HPDE6-E6E7 (cell line): ENCODE results near the gene HLA-E.
"Not testable (repeated sequence)": the region's sequence is repeated elsewhere in the genome, so short reads cannot be mapped to it uniquely, and the experiment has no call there.

Source experiments
- DNase-seq: peaks from one replicate; pipeline ENCODE4 v3.0.0; 2011; ENCODE audit warnings: missing footprints; ENCODE audit errors: extremely low spot score

The HLA-E gene

GRCh38 chr6:30480536-30481156, 8.7 kb upstream of the HLA-E start:
- no peak for DNase-seq

- no peak for DNase-seq
Measured at GRCh38 chr6:30481211-30481964, 7.9 kb upstream of the HLA-E start.

- DNase-seq: peak; percentile 68
Measured at GRCh38 chr6:30481965-30482644, 7.2 kb upstream of the HLA-E start.

GRCh38 chr6:30483677-30484279, 5.5 kb upstream of the HLA-E start:
- no peak for DNase-seq

- DNase-seq: no peak
Measured at GRCh38 chr6:30485236-30485635, 4.1 kb upstream of the HLA-E start.

- no peak for DNase-seq
Measured at GRCh38 chr6:30487926-30488325, 1.4 kb upstream of the HLA-E start.

GRCh38 chr6:30488697-30489080, 620 bp upstream of the HLA-E start:
- DNase-seq: not testable (repeated sequence)

- DNase-seq: peak; percentile 66
Measured at GRCh38 chr6:30490026-30490876, 942 bp downstream of the HLA-E start.

- DNase-seq: not testable (repeated sequence)
Measured at GRCh38 chr6:30491291-30491953, 2.1 kb downstream of the HLA-E start.

GRCh38 chr6:30491991-30492952, 3.0 kb downstream of the HLA-E start:
- no peak for DNase-seq

GRCh38 chr6:30493643-30494250, 4.4 kb downstream of the HLA-E start:
- no peak for DNase-seq

GRCh38 chr6:30494291-30494861, 5.1 kb downstream of the HLA-E start:
- no peak for DNase-seq

- DNase-seq: not testable (repeated sequence)
Measured at GRCh38 chr6:30495060-30495459, 5.8 kb downstream of the HLA-E start.

GRCh38 chr6:30495993-30496392, 6.7 kb downstream of the HLA-E start:
- DNase-seq: no peak

- DNase-seq: not testable (repeated sequence)
Measured at GRCh38 chr6:30497261-30497599, 7.9 kb downstream of the HLA-E start.

- no peak for DNase-seq
Measured at GRCh38 chr6:30497714-30498113, 8.4 kb downstream of the HLA-E start.

GRCh38 chr6:30498705-30499104, 9.4 kb downstream of the HLA-E start:
- not testable (repeated sequence) for DNase-seq

GRCh38 chr6:30500421-30501355, 11.4 kb downstream of the HLA-E start:
- DNase-seq: no peak
